ENCODE measurements around the gene PAIP2B. TPM values are rescaled to one million over a fixed set of nuclear protein-coding genes. Genes with fewer than 3 reads are reported as not detected.

PAIP2B gene
- total RNA-seq, 4 donors from 2014 or later, result 1.2 to 7.0 (median 3.6) TPM

GRCh38 chr2:71143782-71144181 is 83.1 kb downstream of the PAIP2B start:
- peaks cover 0 to 90% (median 45%) of the 10 kb centered on the region in 4 donors for H3K36me3 ChIP-seq
- intact Hi-C loops (cut with DNase I; ENCODE audit: low total_unique reads), result no loop called here
- no peak overlapping the region for H3K4me3 ChIP-seq

DNA sequence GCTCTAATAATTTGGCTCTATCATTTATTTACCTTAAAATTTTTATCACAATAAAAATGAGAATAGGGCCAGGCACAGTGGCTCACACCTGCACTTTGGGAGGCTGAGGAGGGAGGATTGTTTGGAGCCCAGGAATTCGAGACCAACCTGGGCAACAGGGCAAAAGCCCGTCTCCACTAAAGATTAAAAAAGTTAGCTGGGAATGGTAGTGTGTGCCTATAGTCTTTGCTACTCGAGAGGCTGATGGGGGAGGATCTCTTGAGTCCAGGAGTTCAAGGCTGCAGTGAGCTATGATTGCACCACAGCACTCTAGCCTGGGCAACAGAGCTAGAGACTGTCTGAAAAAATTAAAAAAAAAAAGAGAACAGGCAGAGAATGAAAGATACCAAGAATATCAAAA is 90.7 kb downstream of the PAIP2B start:
- Histone ChIP-seq H3K27me3 (no peaks in the 10 kb centered on the region), H3K27ac (no peak overlapping the region), H3K9me3 (no peaks in the 10 kb centered on the region), H3K36me3 (peaks cover 0 to 73% (median 33%) of the 10 kb centered on the region in 4 donors), H3K4me3 (no peak overlapping the region), H3K4me1 (peaks cover 8 to 14% (median 13%) of the 10 kb centered on the region in 4 donors)
- TF ChIP-seq EP300 (IDR thresholded peaks at IDR 0.05; ENCODE audit: low read depth) (no peak), POLR2AphosphoS5 (IDR thresholded peaks at IDR 0.05) (no peak), POLR2A (IDR thresholded peaks at IDR 0.05) (no peak)
- TF ChIP-seq, protein P1, sequence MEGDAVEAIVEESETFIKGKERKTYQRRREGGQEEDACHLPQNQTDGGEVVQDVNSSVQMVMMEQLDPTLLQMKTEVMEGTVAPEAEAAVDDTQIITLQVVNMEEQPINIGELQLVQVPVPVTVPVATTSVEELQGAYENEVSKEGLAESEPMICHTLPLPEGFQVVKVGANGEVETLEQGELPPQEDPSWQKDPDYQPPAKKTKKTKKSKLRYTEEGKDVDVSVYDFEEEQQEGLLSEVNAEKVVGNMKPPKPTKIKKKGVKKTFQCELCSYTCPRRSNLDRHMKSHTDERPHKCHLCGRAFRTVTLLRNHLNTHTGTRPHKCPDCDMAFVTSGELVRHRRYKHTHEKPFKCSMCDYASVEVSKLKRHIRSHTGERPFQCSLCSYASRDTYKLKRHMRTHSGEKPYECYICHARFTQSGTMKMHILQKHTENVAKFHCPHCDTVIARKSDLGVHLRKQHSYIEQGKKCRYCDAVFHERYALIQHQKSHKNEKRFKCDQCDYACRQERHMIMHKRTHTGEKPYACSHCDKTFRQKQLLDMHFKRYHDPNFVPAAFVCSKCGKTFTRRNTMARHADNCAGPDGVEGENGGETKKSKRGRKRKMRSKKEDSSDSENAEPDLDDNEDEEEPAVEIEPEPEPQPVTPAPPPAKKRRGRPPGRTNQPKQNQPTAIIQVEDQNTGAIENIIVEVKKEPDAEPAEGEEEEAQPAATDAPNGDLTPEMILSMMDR (IDR thresholded peaks at IDR 0.05), result no peak
- in situ Hi-C loops (cut with MboI; ENCODE audit: low pct_ligation_motif_present in 1 of 4, low pct_unique_long_range_greater_than_20kb in 1 of 4, low sequenced_read_pairs in 3 of 4), result no loop called here
- no peak for DNase-seq
- WGBS, 2 donors (ENCODE audit: low coverage in 1 of 2), result 58 to 74% methylated on average over 3 of the region's 3 CpGs
- intact Hi-C loops (cut with DNase I; ENCODE audit: low total_unique reads), result no loop called here

More at GRCh38 chr2:71143782-71144181, 83.1 kb downstream of the PAIP2B start:
- H3K9me3 ChIP-seq, result no peaks in the 10 kb centered on the region
- 94 to 100% methylated on average over 2 to 3 of the region's 3 CpGs for WGBS, 2 donors (ENCODE audit: low coverage in 1 of 2)
- TF ChIP-seq POLR2AphosphoS5 (IDR thresholded peaks at IDR 0.05) (no peak), POLR2A (IDR thresholded peaks at IDR 0.05) (no peak)
- TF ChIP-seq, protein P1 (IDR thresholded peaks at IDR 0.05), result no peak
- H3K4me1 ChIP-seq, result no peaks in the 10 kb centered on the region
- H3K27me3 ChIP-seq, result no peaks in the 10 kb centered on the region
- in situ Hi-C loops (cut with MboI; ENCODE audit: low pct_ligation_motif_present in 1 of 4, low pct_unique_long_range_greater_than_20kb in 1 of 4, low sequenced_read_pairs in 3 of 4), result no loop called here
- no peak for DNase-seq
- H3K27ac ChIP-seq, result no peak overlapping the region

DNA sequence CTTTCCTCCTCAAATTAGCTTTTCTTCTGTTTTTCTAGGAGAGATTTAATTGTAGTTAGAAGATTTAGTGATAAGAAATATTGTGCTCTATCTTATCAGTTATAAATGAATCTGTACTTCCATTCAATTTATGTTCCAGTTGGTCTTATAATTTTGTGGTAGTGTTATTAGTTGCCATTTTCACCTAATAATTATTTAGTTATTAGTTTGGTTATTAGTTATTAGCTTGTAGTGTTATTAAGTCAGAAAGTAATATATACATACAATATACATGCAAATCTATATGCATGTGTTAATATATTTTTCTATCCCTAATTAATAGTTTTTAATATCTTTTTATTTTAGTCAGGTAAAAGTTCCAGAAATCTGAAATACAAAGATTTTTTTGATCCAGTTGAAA is 93.3 kb downstream of the PAIP2B start:
- TF ChIP-seq EP300 (IDR thresholded peaks at IDR 0.05; ENCODE audit: low read depth) (no peak), POLR2AphosphoS5 (IDR thresholded peaks at IDR 0.05) (no peak), POLR2A (IDR thresholded peaks at IDR 0.05) (no peak)
- TF ChIP-seq, protein P1 (IDR thresholded peaks at IDR 0.05), result no peak
- H3K4me3 ChIP-seq, result no peak overlapping the region
- H3K27ac ChIP-seq, result no peak overlapping the region
- DNase-seq, result no peak
- H3K9me3 ChIP-seq, result no peaks in the 10 kb centered on the region
- H3K4me1 ChIP-seq, result peaks cover 12 to 22% (median 16%) of the 10 kb centered on the region in 4 donors
- H3K36me3 ChIP-seq, result peaks cover 0 to 47% (median 21%) of the 10 kb centered on the region in 4 donors
- in situ Hi-C loops (cut with MboI; ENCODE audit: low pct_ligation_motif_present in 1 of 4, low pct_unique_long_range_greater_than_20kb in 1 of 4, low sequenced_read_pairs in 3 of 4) (no loop called here), intact Hi-C loops (cut with DNase I; ENCODE audit: low total_unique reads) (no loop called here)
- no peaks in the 10 kb centered on the region for H3K27me3 ChIP-seq

Small RNA genes within 50 kb of the gene (small RNA-seq; reads per million reads assigned to genes)
- 0 reads per million in 4 donors for gene AC007881.1

Other genes with a start within 250 kb of the PAIP2B start
- gene ANKRD53, start 248.5 kb downstream of the PAIP2B start, total RNA-seq, result 1 to 10 TPM in 1 of 4 donors, under 1 TPM in 1, not detected in 2; 0.96 to 1.7 TPM
- 10 to 100 TPM; 14.6 to 34.5 (median 30.5) TPM for gene TEX261, start 232.2 kb downstream of the PAIP2B start, total RNA-seq
- 100 to 1,000 TPM in 1 of 4 donors, 10 to 100 TPM in 3; 58.0 to 125 (median 67.6) TPM for gene NAGK, start 158.5 kb downstream of the PAIP2B start, total RNA-seq
- 10 to 100 TPM in 3 of 4 donors, not detected in 1; 10.3 to 24.1 (median 18.6) TPM for gene MCEE, start 96.9 kb downstream of the PAIP2B start, total RNA-seq
- gene MPHOSPH10, start 96.5 kb downstream of the PAIP2B start, total RNA-seq, result 10 to 100 TPM in 3 of 4 donors, 1 to 10 TPM in 1; 7.5 to 22.9 (median 12.8) TPM
- gene ZNF638, start 104.7 kb upstream of the PAIP2B start, total RNA-seq, result 100 to 1,000 TPM in 3 of 4 donors, 10 to 100 TPM in 1; 99.9 to 181 (median 142) TPM
- 10 to 100 TPM in 2 of 4 donors, 1 to 10 TPM in 2; 3.7 to 18.7 (median 10.6) TPM for gene DYSF, start 226.5 kb upstream of the PAIP2B start, total RNA-seq